Aorta (tissue), 5 donors: ENCODE results near the gene DYSF. TPM values are rescaled to one million over a fixed set of nuclear protein-coding genes. Genes with fewer than 3 reads are reported as not detected.

Experiments
- ATAC-seq: fragments of 200-7000 bp; cut with Tn5 transposase; one replicate; pipeline ENCODE4 v1.9.1; 2022; ENCODE audit warnings: moderate library complexity; ENCODE audit not compliant: low FRiP score
- DNase-seq, 2 donors: peaks; one replicate each; pipeline ENCODE4 v3.0.0-alpha.2; 2020
- H3K27ac ChIP-seq, 2 donors: one replicate each; pipeline ENCODE4 v1.5.1; 2013; ENCODE audit warnings: low read length in 2 of 2, mild to moderate bottlenecking in 2 of 2, moderate library complexity in 2 of 2, control low read depth in 1 of 2, inconsistent platforms in 1 of 2, low read depth in 1 of 2
- H3K27me3 ChIP-seq, 2 donors: one replicate each; pipeline ENCODE4 v1.6.1; 2013; ENCODE audit warnings: control low read depth in 1 of 2, low read length in 1 of 2, mild to moderate bottlenecking in 1 of 2, moderate library complexity in 1 of 2; ENCODE audit not compliant: insufficient read depth in 2 of 2, control insufficient read depth in 1 of 2
- H3K36me3 ChIP-seq, 2 donors: one replicate each; pipeline ENCODE4 v1.6.1; 2013; ENCODE audit warnings: control low read depth in 1 of 2, low read length in 1 of 2, mild to moderate bottlenecking in 1 of 2; ENCODE audit not compliant: insufficient read depth in 2 of 2, control insufficient read depth in 1 of 2
- H3K4me1 ChIP-seq, 2 donors: one replicate each; pipeline ENCODE4 v1.6.1; 2013; ENCODE audit warnings: low read length in 2 of 2, control low read depth in 1 of 2, mild to moderate bottlenecking in 1 of 2, moderate library complexity in 1 of 2; ENCODE audit not compliant: insufficient read depth in 2 of 2, control insufficient read depth in 1 of 2
- H3K4me3 ChIP-seq, 2 donors: one replicate each; pipeline ENCODE4 v1.5.1; 2013; ENCODE audit warnings: low read length in 2 of 2, control low read depth in 1 of 2, mild to moderate bottlenecking in 1 of 2
- H3K9me3 ChIP-seq: one replicate; pipeline ENCODE4 v1.6.1; 2013; ENCODE audit warnings: mild to moderate bottlenecking, low read length; ENCODE audit not compliant: control insufficient read depth
- WGBS, 2 donors: extraction: QIAGEN DNeasy Blood & Tissue Kit; methylation state at CpG; one replicate each; pipeline ENCODE4 v1.1.7; 2013; 5-methylcytosine and 5-hydroxymethylcytosine counted together
- intact Hi-C, 2 donors: fragments of 100-400 bp; cut with DNase I; formaldehyde crosslinking; loops; one replicate each; pipeline versions ENCODE4 v1.14.2 to v1.15.0; 2022
- polyA plus RNA-seq, 2 donors: library from polyadenylated mRNA; stranded (reverse); fragments of 200-250 nt; gene quantifications; one replicate each; pipeline ENCODE4 v1.2.3, GENCODE V29; 2013
- total RNA-seq, 2 donors: library from RNA; stranded (reverse); fragmentation: NEBNext Ultra II Directional; extraction: Animal tissue kit (Norgen Biotek cat#: 25700); gene quantifications; one replicate each; pipeline ENCODE4 v1.2.1, GENCODE V29; 2021
- donor health status: healthy with polysubstance abuse.
- donor health status: Bipolar disorder and iron deficiency.
- donor health status: DM: no; HTN: no; CAD: no.
- donor health status: DM: no; HTN: no; CAD: no.
- donor health status: DM: yes; HTN: yes; CAD: no.

Gene DYSF
- total and polyA plus RNA-seq, 4 donors = 3.1 to 28.8 (median 17.5) TPM

DNA sequence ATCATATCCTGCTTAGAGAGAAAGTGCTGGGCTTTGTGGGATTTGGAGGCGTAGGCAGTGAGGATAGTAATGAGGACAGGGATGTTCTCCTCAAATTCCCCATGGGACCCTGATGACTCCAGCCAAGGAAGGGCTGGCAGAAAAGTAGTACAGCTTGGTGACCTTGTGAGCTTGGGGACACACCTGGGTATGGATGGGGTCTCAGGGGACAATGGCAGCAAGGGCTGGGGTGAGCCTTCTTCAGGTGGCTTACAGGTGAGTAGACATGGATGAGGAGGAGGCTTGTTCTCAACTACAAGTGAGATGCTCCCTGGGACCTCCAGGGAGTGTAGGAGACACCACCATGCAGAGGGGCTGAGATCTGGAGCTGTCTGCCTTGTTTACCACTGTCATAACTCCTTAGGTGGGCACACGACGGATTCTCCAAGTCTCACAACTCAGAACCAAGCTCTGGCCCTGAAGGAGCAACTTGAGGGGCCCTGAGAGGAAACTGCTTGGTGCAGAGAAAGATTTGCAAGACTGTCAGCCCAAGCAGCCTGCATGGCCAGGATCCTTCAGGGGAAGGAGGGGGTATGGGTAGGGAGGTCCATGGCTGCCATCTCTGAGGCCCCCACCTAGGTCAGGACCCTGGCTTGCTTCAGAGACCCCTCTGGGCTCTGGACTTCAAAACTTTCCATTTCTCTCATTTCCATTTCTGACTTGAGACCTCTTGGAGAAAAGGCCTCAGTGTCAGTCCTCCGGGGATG, 262.8 kb downstream of the DYSF start:
- DNase-seq = peak in 1 of 2 donors; percentile 51
- H3K4me1 ChIP-seq = peaks cover 10 to 13% of the 10 kb centered on the region in 2 donors
- H3K27me3 ChIP-seq = no peaks in the 10 kb centered on the region
- intact Hi-C loops = loop anchor here (5.0 to 10.0 kb wide), 3 partner anchors 81 to 429 kb away; partner anchors contain the start of gene CYP26B1 (in 1 of the 2)
- no peak overlapping the region for H3K4me3 ChIP-seq
- no peak for ATAC-seq
- H3K27ac ChIP-seq = peak overlapping the region; percentile 0 to 74
- 69 to 75% methylated on average over 4 of the region's 4 CpGs for WGBS, 2 donors
- H3K36me3 ChIP-seq = no peaks in the 10 kb centered on the region
- no peaks in the 10 kb centered on the region for H3K9me3 ChIP-seq

DNA sequence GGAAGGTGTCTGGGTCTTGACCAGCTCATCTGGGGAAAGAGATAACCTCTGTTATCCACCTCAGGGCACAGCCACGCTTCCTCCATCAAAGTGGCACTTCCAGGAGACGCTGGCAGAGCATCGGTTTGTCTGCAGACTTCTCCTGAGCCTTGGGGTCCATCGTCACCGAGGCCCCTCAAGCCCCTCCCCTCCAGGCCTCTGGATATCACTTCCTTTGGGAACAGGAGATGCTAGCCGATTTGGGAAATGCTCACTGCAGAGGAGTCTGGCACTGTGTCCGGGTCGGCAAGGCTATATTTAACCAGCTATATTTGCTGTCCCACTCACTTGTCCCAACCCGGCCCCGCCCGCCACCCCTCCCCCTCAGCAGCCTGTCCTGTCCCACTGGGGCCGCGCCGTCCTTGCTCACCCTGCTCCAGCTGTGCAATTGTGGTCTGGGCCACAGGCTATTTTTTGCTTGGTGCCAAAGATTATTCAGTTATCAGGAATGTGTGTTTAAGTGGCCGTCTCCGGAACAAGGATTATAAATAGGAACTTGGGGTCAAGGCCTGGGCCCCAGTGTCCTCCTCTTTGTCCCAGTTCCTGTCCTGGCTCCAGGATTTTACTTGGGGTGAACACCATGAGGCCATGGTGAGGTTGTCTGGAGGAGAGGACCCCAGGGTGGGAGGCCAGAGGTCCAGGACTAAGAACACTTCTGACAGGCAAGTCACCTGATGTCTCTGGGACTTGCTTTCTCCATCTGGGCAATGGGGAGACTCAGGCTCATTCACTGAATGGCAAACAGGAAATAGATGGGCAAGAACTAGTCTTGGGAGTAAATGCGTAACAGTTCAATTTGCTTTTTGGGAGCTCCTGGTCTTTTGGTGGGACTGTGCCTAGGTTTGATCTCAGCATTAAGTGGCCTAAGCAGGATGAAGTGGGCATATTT, 263.6 kb downstream of the DYSF start:
- peak; percentile 94 to 98 for DNase-seq
- peak; percentile 89 for ATAC-seq
- Histone ChIP-seq H3K4me3 (no peak overlapping the region), H3K9me3 (no peaks in the 10 kb centered on the region), H3K27ac (peak overlapping the region; percentile 88 to 90), H3K4me1 (peaks cover 10 to 13% of the 10 kb centered on the region in 2 donors), H3K27me3 (no peaks in the 10 kb centered on the region), H3K36me3 (no peaks in the 10 kb centered on the region)
- intact Hi-C loops = loop anchor here (5.0 to 10.0 kb wide), 3 partner anchors 80 to 428 kb away; partner anchors contain the start of gene CYP26B1 (in 1 of the 2)
- 9 to 11% methylated on average over 17 of the region's 17 CpGs for WGBS, 2 donors

DNA sequence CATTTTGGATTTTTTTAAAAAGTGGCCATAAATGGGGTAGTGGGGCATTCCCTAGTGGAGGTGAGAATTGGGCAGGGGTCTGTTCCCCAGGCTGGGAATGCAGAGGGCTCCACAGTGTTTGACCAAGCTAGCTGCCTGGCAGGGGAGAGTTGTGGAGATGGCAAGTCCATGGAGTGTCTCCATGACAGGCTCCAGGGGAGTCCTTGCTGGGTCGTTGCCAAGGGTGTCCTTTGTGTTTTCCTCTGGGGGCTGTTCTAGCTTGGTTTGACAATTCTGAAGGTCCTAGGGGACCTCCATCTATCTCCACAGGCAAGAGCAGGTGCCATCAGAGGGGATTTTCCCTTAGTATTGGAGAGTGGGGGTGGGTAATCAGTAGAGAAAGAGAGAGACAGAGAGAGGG, 265.3 kb downstream of the DYSF start:
- H3K36me3 ChIP-seq = no peaks in the 10 kb centered on the region
- no peaks in the 10 kb centered on the region for H3K9me3 ChIP-seq
- peaks cover 10 to 13% of the 10 kb centered on the region in 2 donors for H3K4me1 ChIP-seq
- WGBS, 2 donors = 72 to 77% methylated on average over 1 of the region's 1 CpG
- H3K27me3 ChIP-seq = no peaks in the 10 kb centered on the region
- no peak overlapping the region for H3K4me3 ChIP-seq
- H3K27ac ChIP-seq = peak overlapping the region; percentile 38 to 71
- peak in 1 of 2 donors; percentile 49 for DNase-seq
- intact Hi-C loops = loop anchor here (5.0 to 10.0 kb wide), 3 partner anchors 79 to 426 kb away; partner anchors contain the start of gene CYP26B1 (in 1 of the 2)
- ATAC-seq = no peak

DNA sequence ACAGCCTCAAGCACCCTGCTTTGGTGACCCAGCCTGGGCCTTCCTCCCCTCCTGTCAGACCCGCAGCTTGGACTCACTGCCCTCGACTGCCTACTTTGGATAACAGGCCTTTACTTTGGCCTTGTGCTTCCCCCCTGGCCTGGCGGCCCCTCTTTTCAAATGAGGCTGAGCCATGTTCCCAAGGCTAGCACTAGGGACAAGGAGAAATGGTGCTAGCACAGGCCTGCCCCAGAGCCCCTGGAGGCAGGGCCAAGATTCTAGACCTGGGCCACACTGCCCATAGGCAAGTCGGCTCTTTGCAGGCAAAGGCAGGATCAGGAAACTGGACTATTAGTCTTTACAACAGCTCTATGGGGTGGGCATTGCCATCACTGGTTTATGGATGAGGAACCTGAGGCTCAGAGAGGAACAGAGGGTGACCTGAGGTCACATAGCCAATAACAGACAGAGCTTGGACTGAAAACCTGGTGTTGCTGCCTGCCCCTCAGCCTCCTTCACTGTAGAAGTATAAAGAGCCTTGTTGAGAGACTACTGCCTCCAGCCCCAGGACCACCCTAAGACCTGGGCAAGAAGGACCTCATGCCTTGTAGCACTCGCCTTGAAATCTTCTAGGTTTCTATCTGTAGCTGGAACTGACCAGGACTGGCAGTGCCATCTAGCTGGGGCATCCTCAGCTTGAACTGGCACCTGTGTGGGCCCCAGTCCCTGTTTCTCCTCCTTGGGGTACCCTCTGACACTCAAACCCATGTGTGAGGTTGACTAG, 266.3 kb downstream of the DYSF start:
- ATAC-seq (no peak), DNase-seq (peak in 1 of 2 donors; percentile 66)
- H3K4me1 ChIP-seq = peaks cover 10 to 13% of the 10 kb centered on the region in 2 donors
- no peak overlapping the region for H3K4me3 ChIP-seq
- no peaks in the 10 kb centered on the region for H3K27me3 ChIP-seq
- 24 to 33% methylated on average over 5 of the region's 5 CpGs for WGBS, 2 donors
- H3K9me3 ChIP-seq = no peaks in the 10 kb centered on the region
- H3K36me3 ChIP-seq = no peaks in the 10 kb centered on the region
- peak overlapping the region; percentile 38 to 71 for H3K27ac ChIP-seq
- intact Hi-C loops = loop anchor here (5.0 to 10.0 kb wide), 3 partner anchors 78 to 425 kb away; partner anchors contain the start of gene CYP26B1 (in 1 of the 2)

DNA sequence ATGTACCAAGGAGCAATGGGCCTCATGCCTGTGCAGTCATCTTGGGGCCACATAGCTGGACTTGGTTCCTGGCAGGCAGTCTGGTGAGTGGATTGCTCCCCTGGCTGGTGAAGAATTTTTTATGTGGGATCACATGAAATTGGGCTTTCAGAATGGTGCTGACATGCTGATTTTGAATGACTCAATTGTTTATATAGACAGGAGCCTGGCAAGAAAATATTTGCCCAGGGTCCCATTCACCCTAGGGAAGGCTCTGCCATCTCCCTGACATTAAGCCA, 266.9 kb downstream of the DYSF start:
- DNase-seq = no peak
- no peak for ATAC-seq
- intact Hi-C loops = no loop called here
- Histone ChIP-seq H3K27ac (peak overlapping the region in 1 of 2 donors; percentile 71), H3K27me3 (no peaks in the 10 kb centered on the region), H3K36me3 (no peaks in the 10 kb centered on the region), H3K9me3 (no peaks in the 10 kb centered on the region), H3K4me3 (no peak overlapping the region), H3K4me1 (peaks cover 10 to 13% of the 10 kb centered on the region in 2 donors)

DNA sequence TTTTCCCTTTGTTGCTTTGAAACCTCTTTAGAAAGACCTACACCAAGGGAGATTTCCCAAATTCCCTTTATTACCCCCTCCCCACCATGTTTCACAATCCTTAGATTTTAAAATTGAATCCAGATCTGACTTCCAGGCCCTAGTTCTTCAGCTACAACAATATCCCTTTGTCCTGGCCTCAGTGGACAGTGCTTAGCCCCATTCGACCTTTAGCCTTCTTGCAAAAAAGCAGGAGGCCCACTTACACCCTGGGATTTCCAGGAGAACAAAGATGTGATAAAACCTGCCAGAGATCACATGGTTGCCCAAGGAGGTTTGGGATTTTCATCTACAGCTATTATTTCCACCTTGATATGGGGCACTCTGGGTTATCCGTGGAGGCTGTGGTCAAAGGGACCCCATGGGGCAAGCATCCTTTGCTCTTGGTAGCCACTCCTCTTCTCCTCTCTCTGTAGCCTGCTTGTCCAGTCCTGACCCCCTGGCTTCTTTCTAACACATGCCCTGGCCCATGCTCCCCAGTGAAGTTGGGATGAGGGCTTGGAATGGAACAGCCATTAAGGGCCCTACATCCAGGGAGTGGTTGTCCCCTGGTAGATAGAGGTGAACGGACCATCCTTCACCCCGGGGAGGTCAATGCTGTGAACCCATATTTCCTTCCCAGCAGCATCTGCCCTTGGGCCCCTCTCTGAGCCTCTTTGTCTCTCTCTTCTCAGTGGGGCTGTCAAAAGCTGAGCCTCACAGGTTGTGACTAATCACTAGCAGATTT, 267.4 kb downstream of the DYSF start:
- no peaks in the 10 kb centered on the region for H3K27me3 ChIP-seq
- H3K9me3 ChIP-seq = no peaks in the 10 kb centered on the region
- WGBS, 2 donors = 86 to 89% methylated on average over 4 of the region's 4 CpGs
- ATAC-seq (peak; percentile 31), DNase-seq (no peak)
- peak overlapping the region; percentile 68 to 71 for H3K27ac ChIP-seq
- peaks cover 10 to 14% of the 10 kb centered on the region in 2 donors for H3K4me1 ChIP-seq
- intact Hi-C loops = no loop called here
- H3K4me3 ChIP-seq = no peak overlapping the region
- no peaks in the 10 kb centered on the region for H3K36me3 ChIP-seq

DNA sequence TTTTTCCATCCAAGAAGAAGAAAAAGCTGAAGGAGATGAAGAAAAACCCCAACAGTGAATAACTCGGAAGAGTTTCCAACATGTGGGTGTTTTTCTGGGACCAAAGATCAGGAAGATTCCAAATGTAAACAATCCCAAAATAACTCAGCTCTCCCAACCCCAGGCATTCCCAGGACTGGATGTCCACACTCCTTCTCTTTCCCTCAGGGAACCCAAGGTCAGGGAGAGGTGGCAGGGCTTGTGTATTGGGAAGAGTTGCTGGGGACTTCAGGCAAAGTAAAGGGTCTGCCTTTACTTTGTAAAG, 268.0 kb downstream of the DYSF start:
- Histone ChIP-seq H3K4me3 (no peak overlapping the region), H3K36me3 (no peaks in the 10 kb centered on the region), H3K4me1 (peaks cover 9 to 14% of the 10 kb centered on the region in 2 donors), H3K27ac (peak overlapping the region; percentile 68 to 71), H3K9me3 (no peaks in the 10 kb centered on the region), H3K27me3 (no peaks in the 10 kb centered on the region)
- 0 to 14% methylated on average over 1 of the region's 1 CpG for WGBS, 2 donors
- ATAC-seq (peak; percentile 57), DNase-seq (peak in 1 of 2 donors; percentile 38)
- intact Hi-C loops = no loop called here

DNA sequence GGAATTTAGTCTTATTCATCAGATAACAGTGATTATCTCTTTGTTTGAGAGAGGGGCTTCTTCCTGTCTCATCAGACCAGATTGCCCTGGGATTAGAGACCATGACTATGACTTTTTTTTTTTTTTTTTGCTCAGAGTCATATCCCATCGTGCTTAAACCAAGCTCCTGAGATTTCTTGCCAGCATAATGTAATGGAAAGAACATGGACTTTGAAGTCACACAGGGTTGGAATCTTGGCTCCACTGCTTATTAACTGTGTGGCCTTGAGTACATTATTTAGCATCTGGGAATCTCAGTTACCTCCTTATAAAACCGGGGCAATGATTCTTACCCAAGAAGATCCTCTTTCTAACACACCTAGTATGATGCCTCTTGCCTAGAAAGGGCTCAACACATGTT, 268.3 kb downstream of the DYSF start:
- intact Hi-C loops = no loop called here
- ATAC-seq (peak; percentile 48), DNase-seq (no peak)
- Histone ChIP-seq H3K4me3 (no peak overlapping the region), H3K4me1 (peaks cover 8 to 10% of the 10 kb centered on the region in 2 donors), H3K9me3 (no peaks in the 10 kb centered on the region), H3K27me3 (no peaks in the 10 kb centered on the region), H3K27ac (peak overlapping the region; percentile 68 to 71), H3K36me3 (no peaks in the 10 kb centered on the region)
- 8% methylated on average over 2 of the region's 2 CpGs for WGBS, 2 donors
